ENCODE results near the gene C9orf50.
A peak's percentile ranks its signal among the peaks of the same experiment; 100 is the strongest.

The C9orf50 gene

GRCh38 chr9:129640086-129640870 is 19.4 kb upstream of the C9orf50 start:
- H3K36me3 ChIP-seq (ENCODE audit: low read depth) = peaks cover 39% of the 10 kb centered on the region
- peak overlapping the region; percentile 33 for H3K27ac ChIP-seq (ENCODE audit: poor library complexity, severe bottlenecking)
- no peaks in the 10 kb centered on the region for H3K9me3 ChIP-seq (ENCODE audit: severe bottlenecking)
- H3K27me3 ChIP-seq (ENCODE audit: insufficient read depth, poor library complexity, severe bottlenecking) = no peaks in the 10 kb centered on the region
- ATAC-seq (ENCODE audit: low read depth) (no peak), DNase-seq (ENCODE audit: low spot score) (no peak)
- H3K4me3 ChIP-seq (ENCODE audit: severe bottlenecking) = peak overlapping the region; percentile 75
- H3K4me1 ChIP-seq (ENCODE audit: insufficient read depth, poor library complexity, severe bottlenecking) = peaks cover 7% of the 10 kb centered on the region
- TF ChIP-seq CTCF (IDR thresholded peaks at IDR 0.05; ENCODE audit: poor library complexity, severe bottlenecking) = no peak

GRCh38 chr9:129639756-129640085 is 18.8 kb upstream of the C9orf50 start:
- Histone ChIP-seq H3K9me3 (ENCODE audit: severe bottlenecking) (no peaks in the 10 kb centered on the region), H3K27me3 (ENCODE audit: insufficient read depth, poor library complexity, severe bottlenecking) (no peaks in the 10 kb centered on the region), H3K36me3 (ENCODE audit: low read depth) (peaks cover 45% of the 10 kb centered on the region), H3K4me3 (ENCODE audit: severe bottlenecking) (no peak overlapping the region), H3K27ac (ENCODE audit: poor library complexity, severe bottlenecking) (peak overlapping the region; percentile 33), H3K4me1 (ENCODE audit: insufficient read depth, poor library complexity, severe bottlenecking) (peaks cover 7% of the 10 kb centered on the region)
- DNase-seq (ENCODE audit: low spot score) (no peak), ATAC-seq (ENCODE audit: low read depth) (no peak)
- no peak for TF ChIP-seq CTCF (IDR thresholded peaks at IDR 0.05; ENCODE audit: poor library complexity, severe bottlenecking)

GRCh38 chr9:129639034-129639630 is 18.2 kb upstream of the C9orf50 start:
- DNase-seq (ENCODE audit: low spot score) (no peak), ATAC-seq (ENCODE audit: low read depth) (no peak)
- no peak for TF ChIP-seq CTCF (IDR thresholded peaks at IDR 0.05; ENCODE audit: poor library complexity, severe bottlenecking)
- Histone ChIP-seq H3K9me3 (ENCODE audit: severe bottlenecking) (no peaks in the 10 kb centered on the region), H3K4me1 (ENCODE audit: insufficient read depth, poor library complexity, severe bottlenecking) (peaks cover 7% of the 10 kb centered on the region), H3K27ac (ENCODE audit: poor library complexity, severe bottlenecking) (no peak overlapping the region), H3K27me3 (ENCODE audit: insufficient read depth, poor library complexity, severe bottlenecking) (no peaks in the 10 kb centered on the region), H3K36me3 (ENCODE audit: low read depth) (peaks cover 49% of the 10 kb centered on the region), H3K4me3 (ENCODE audit: severe bottlenecking) (no peak overlapping the region)

- Histone ChIP-seq H3K4me1 (ENCODE audit: insufficient read depth, poor library complexity, severe bottlenecking) (peaks cover 7% of the 10 kb centered on the region), H3K27me3 (ENCODE audit: insufficient read depth, poor library complexity, severe bottlenecking) (no peaks in the 10 kb centered on the region), H3K27ac (ENCODE audit: poor library complexity, severe bottlenecking) (no peak overlapping the region), H3K36me3 (ENCODE audit: low read depth) (peaks cover 59% of the 10 kb centered on the region), H3K4me3 (ENCODE audit: severe bottlenecking) (no peak overlapping the region), H3K9me3 (ENCODE audit: severe bottlenecking) (no peaks in the 10 kb centered on the region)
- DNase-seq (ENCODE audit: low spot score) (no peak), ATAC-seq (ENCODE audit: low read depth) (no peak)
- TF ChIP-seq CTCF (IDR thresholded peaks at IDR 0.05; ENCODE audit: poor library complexity, severe bottlenecking) = no peak
Observed at GRCh38 chr9:129637673-129638439, 17.0 kb upstream of the C9orf50 start.

Measured in RWPE2 (cell line).